ENCODE data around the gene CMTM7.
"Not testable (repeated sequence)": the region's sequence is repeated elsewhere in the genome, so short reads cannot be mapped to it uniquely, and the experiment has no call there.

The CMTM7 gene

GRCh38 chr3:32387512-32387911 is 4.1 kb upstream of the CMTM7 start:
- POLR2A ChIA-PET, result no interaction called here
- Histone ChIP-seq H3K4me1 (ENCODE audit: control insufficient read depth, insufficient read depth, low read length) (no peaks in the 10 kb centered on the region), H3K9me3 (ENCODE audit: control insufficient read depth, insufficient read depth, low read depth, low read length) (no peaks in the 10 kb centered on the region), H3K27ac (ENCODE audit: extremely low read depth, low read depth, low read length) (no peak overlapping the region), H3K4me3 (ENCODE audit: low read depth, low read length) (no peak overlapping the region), H3K36me3 (ENCODE audit: control insufficient read depth in 2 of 2, insufficient read depth in 1 of 2, low read length in 2 of 2) (no peaks in the 10 kb centered on the region)
- TF ChIP-seq ZNF768 (tag by site-specific recombination; IDR thresholded peaks at IDR 0.05), result no peak
- TF ChIP-seq ZNF274 (IDR thresholded peaks at IDR 0.05; ENCODE audit: low read length), result no peak
- TF ChIP-seq ZNF274 (tag by site-specific recombination; IDR thresholded peaks at IDR 0.05; ENCODE audit: borderline replicate concordance), result no peak
- no peak for TF ChIP-seq TRIM28 (IDR thresholded peaks at IDR 0.05; ENCODE audit: borderline replicate concordance, low read length)
- TF ChIP-seq ZXDB (tag by site-specific recombination; IDR thresholded peaks at IDR 0.05), result no peak
- no peak for TF ChIP-seq ZNF518A (tag by site-specific recombination; conservative IDR thresholded peaks at IDR 0.05; ENCODE audit: low read depth)
- no peak for TF ChIP-seq SETDB1 (IDR thresholded peaks at IDR 0.05; ENCODE audit: insufficient read length, low read length)
- TF ChIP-seq KLF1 (tag by site-specific recombination; IDR thresholded peaks at IDR 0.05), result no peak
- no peak for TF ChIP-seq SP2 (tag by site-specific recombination; IDR thresholded peaks at IDR 0.05)
- CTCF ChIA-PET, result no interaction called here

GRCh38 chr3:32389577-32389976 is 2.1 kb upstream of the CMTM7 start:
- H3K36me3 ChIP-seq (ENCODE audit: control insufficient read depth in 2 of 2, insufficient read depth in 1 of 2, low read length in 2 of 2); POLR2A ChIA-PET; H3K27ac ChIP-seq (ENCODE audit: extremely low read depth, low read depth, low read length); H3K4me3 ChIP-seq (ENCODE audit: low read depth, low read length); H3K4me1 ChIP-seq (ENCODE audit: control insufficient read depth, insufficient read depth, low read length); H3K9me3 ChIP-seq (ENCODE audit: control insufficient read depth, insufficient read depth, low read depth, low read length): not testable (repeated sequence)
- CTCF ChIA-PET, result interaction anchor here (0.5 to 0.9 kb wide), 2 partner anchors 15 to 949 kb away, joined by 3 read pairs; no protein-coding TSS in a partner anchor

GRCh38 chr3:32392536-32393302 is 1.1 kb downstream of the CMTM7 start:
- CTCF ChIA-PET, result interaction anchor here (0.7 kb wide), 1 partner anchor 9 kb away, joined by 3 read pairs; no protein-coding TSS in a partner anchor
- Histone ChIP-seq H3K27ac (ENCODE audit: extremely low read depth, low read depth, low read length) (peak overlapping the region; percentile 61; the same call in 1 of the 2 replicates), H3K36me3 (ENCODE audit: control insufficient read depth in 2 of 2, insufficient read depth in 1 of 2, low read length in 2 of 2) (no peaks in the 10 kb centered on the region), H3K4me3 (ENCODE audit: low read depth, low read length) (peak overlapping the region; percentile 64), H3K9me3 (ENCODE audit: control insufficient read depth, insufficient read depth, low read depth, low read length) (no peaks in the 10 kb centered on the region), H3K4me1 (ENCODE audit: control insufficient read depth, insufficient read depth, low read length) (no peaks in the 10 kb centered on the region)
- TF ChIP-seq ZBTB10 (tag by site-specific recombination; IDR thresholded peaks at IDR 0.05) (no peak), ZNF423 (tag by site-specific recombination; IDR thresholded peaks at IDR 0.05) (no peak), ZBTB17 (tag by site-specific recombination; IDR thresholded peaks at IDR 0.05) (peak; percentile 47; the same call in 1 of the 2 replicates), ZBTB20 (tag by site-specific recombination; IDR thresholded peaks at IDR 0.05) (peak; percentile 33)
- POLR2A ChIA-PET, result no interaction called here

All from HEK293 (cell line).